Thyroid gland (tissue), 4 donors: ENCODE data around the gene RAB18.

Source experiments
- POLR2A ChIP-seq, 2 donors: fragments of 450-650 bp; IDR thresholded peaks; one replicate each; pipeline ENCODE4 v1.6.1; 2017; ENCODE audit warnings: antibody characterized with exemption in 2 of 2, mild to moderate bottlenecking in 2 of 2, moderate library complexity in 1 of 2
- TF ChIP-seq, protein P1 (sequence below), 6 experiments: fragments of 200-600 bp in 3 of 6; fragments of 450-650 bp in 3 of 6; sonication (generic) in 3 of 6; IDR thresholded peaks; one replicate each; pipeline ENCODE4 v1.5.1; 2016 to 2019; ENCODE audit warnings: antibody characterized with exemption in 6 of 6, mild to moderate bottlenecking in 2 of 6, inconsistent platforms in 1 of 6, moderate library complexity in 1 of 6

DNA sequence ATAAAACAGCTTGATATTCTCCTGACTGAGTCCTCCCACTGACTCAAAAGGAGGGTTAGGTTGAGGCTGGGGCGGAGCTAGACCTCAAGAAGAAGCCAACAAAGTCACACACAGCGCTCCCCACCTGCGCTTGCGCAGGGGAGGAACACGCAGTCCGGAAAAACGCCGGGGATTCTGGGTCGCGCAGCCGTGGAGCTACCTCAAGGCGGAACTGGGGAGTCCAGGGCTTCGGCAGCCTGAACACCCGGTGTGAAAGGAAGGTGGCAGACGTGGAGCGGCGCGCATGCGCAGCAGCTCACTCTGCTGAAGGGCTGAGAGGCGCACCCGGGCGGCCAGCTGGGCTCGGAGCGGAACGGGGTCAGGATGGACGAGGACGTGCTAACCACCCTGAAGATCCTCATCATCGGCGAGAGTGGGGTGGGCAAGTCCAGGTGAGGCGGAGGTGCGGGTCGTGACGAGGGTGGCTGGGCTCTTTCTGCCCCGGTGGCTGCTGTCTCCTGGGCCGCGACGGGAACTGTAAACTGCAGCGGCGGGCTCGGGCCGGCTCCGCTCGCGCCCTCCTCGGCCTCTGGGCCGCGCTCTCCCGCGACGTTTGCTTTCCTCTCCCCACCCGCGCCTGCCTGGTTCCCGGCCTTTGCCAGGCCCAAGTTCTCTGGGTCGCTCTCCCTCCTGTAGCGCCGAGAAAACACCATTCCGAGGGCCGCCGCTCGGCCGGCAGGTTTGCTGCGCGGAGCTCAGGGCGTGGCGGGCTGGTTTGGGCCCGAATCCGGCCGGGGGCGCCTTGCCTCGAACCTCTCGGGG lies at the start of gene RAB18:
- TF ChIP-seq, protein P1, sequence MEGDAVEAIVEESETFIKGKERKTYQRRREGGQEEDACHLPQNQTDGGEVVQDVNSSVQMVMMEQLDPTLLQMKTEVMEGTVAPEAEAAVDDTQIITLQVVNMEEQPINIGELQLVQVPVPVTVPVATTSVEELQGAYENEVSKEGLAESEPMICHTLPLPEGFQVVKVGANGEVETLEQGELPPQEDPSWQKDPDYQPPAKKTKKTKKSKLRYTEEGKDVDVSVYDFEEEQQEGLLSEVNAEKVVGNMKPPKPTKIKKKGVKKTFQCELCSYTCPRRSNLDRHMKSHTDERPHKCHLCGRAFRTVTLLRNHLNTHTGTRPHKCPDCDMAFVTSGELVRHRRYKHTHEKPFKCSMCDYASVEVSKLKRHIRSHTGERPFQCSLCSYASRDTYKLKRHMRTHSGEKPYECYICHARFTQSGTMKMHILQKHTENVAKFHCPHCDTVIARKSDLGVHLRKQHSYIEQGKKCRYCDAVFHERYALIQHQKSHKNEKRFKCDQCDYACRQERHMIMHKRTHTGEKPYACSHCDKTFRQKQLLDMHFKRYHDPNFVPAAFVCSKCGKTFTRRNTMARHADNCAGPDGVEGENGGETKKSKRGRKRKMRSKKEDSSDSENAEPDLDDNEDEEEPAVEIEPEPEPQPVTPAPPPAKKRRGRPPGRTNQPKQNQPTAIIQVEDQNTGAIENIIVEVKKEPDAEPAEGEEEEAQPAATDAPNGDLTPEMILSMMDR (IDR thresholded peaks at IDR 0.05), result peak in 1 of 6 experiments; percentile 22
- TF ChIP-seq POLR2A (IDR thresholded peaks at IDR 0.05), result peak; percentile 49 to 97
